Measurements from ENCODE around the gene RYR1. TPM values are rescaled to one million over a fixed set of nuclear protein-coding genes. Genes with fewer than 3 reads are reported as not detected.

RYR1 gene
- total RNA-seq, 1 donor: under 0.01 TPM

- no peaks in the 10 kb centered on the region for H3K4me1 ChIP-seq (ENCODE audit: insufficient read depth, low read length)
- no peaks in the 10 kb centered on the region for H3K27me3 ChIP-seq (ENCODE audit: insufficient read depth, low read length)
- no peak overlapping the region for H2AFZ ChIP-seq (ENCODE audit: low read length)
- H3K4me3 ChIP-seq (ENCODE audit: insufficient read depth, low read length): no peak overlapping the region
- DNase-seq (ENCODE audit: insufficient read length, low spot score, missing footprints): no peak
- H3K79me2 ChIP-seq (ENCODE audit: insufficient read depth, low read length): no peaks in the 10 kb centered on the region
- H4K20me1 ChIP-seq (ENCODE audit: insufficient read depth, low read length): no peaks in the 10 kb centered on the region
- H3K36me3 ChIP-seq (ENCODE audit: insufficient read depth, low read length): no peaks in the 10 kb centered on the region
- TF ChIP-seq CTCF (IDR thresholded peaks at IDR 0.05; ENCODE audit: extremely low read depth, low read depth, low read length): no peak
- H3K27ac ChIP-seq (ENCODE audit: low read depth, low read length): no peak overlapping the region
- peaks cover 12% of the 10 kb centered on the region for H3K9me3 ChIP-seq (ENCODE audit: low read depth, low read length)
- no peak overlapping the region for H3K4me2 ChIP-seq (ENCODE audit: insufficient read depth, low read length)
Observed at GRCh38 chr19:38538793-38539528, 105.5 kb downstream of the RYR1 start.

- no peak for TF ChIP-seq CTCF (IDR thresholded peaks at IDR 0.05; ENCODE audit: extremely low read depth, low read depth, low read length)
- Histone ChIP-seq H3K4me3 (ENCODE audit: insufficient read depth, low read length) (no peak overlapping the region), H3K79me2 (ENCODE audit: insufficient read depth, low read length) (no peaks in the 10 kb centered on the region), H3K36me3 (ENCODE audit: insufficient read depth, low read length) (no peaks in the 10 kb centered on the region), H3K4me1 (ENCODE audit: insufficient read depth, low read length) (peaks cover 7% of the 10 kb centered on the region), H3K4me2 (ENCODE audit: insufficient read depth, low read length) (no peak overlapping the region), H3K27me3 (ENCODE audit: insufficient read depth, low read length) (no peaks in the 10 kb centered on the region), H3K9me3 (ENCODE audit: low read depth, low read length) (peaks cover 8% of the 10 kb centered on the region), H4K20me1 (ENCODE audit: insufficient read depth, low read length) (no peaks in the 10 kb centered on the region), H2AFZ (ENCODE audit: low read length) (no peak overlapping the region), H3K27ac (ENCODE audit: low read depth, low read length) (no peak overlapping the region)
- no peak for DNase-seq (ENCODE audit: insufficient read length, low spot score, missing footprints)
Observed at GRCh38 chr19:38539751-38540150, 106.3 kb downstream of the RYR1 start.

GRCh38 chr19:38542040-38542439 is 108.5 kb downstream of the RYR1 start:
- no peak for TF ChIP-seq CTCF (IDR thresholded peaks at IDR 0.05; ENCODE audit: extremely low read depth, low read depth, low read length)
- Histone ChIP-seq H2AFZ (ENCODE audit: low read length) (no peak overlapping the region), H3K9me3 (ENCODE audit: low read depth, low read length) (no peaks in the 10 kb centered on the region), H3K27me3 (ENCODE audit: insufficient read depth, low read length) (no peaks in the 10 kb centered on the region), H3K79me2 (ENCODE audit: insufficient read depth, low read length) (no peaks in the 10 kb centered on the region), H3K36me3 (ENCODE audit: insufficient read depth, low read length) (no peaks in the 10 kb centered on the region), H3K4me3 (ENCODE audit: insufficient read depth, low read length) (no peak overlapping the region), H3K4me1 (ENCODE audit: insufficient read depth, low read length) (peaks cover 12% of the 10 kb centered on the region), H4K20me1 (ENCODE audit: insufficient read depth, low read length) (no peaks in the 10 kb centered on the region), H3K27ac (ENCODE audit: low read depth, low read length) (no peak overlapping the region), H3K4me2 (ENCODE audit: insufficient read depth, low read length) (no peak overlapping the region)
- no peak for DNase-seq (ENCODE audit: insufficient read length, low spot score, missing footprints)

- Histone ChIP-seq H3K9me3 (ENCODE audit: low read depth, low read length) (no peaks in the 10 kb centered on the region), H3K4me2 (ENCODE audit: insufficient read depth, low read length) (no peak overlapping the region), H3K4me3 (ENCODE audit: insufficient read depth, low read length) (peak overlapping the region; percentile 35)
Observed at GRCh38 chr19:38543286-38543806, 109.9 kb downstream of the RYR1 start.

More at GRCh38 chr19:38543286-38543806, 109.9 kb downstream of the RYR1 start:
- TF ChIP-seq CTCF (IDR thresholded peaks at IDR 0.05; ENCODE audit: extremely low read depth, low read depth, low read length): no peak
- Histone ChIP-seq H3K36me3 (ENCODE audit: insufficient read depth, low read length) (no peaks in the 10 kb centered on the region), H2AFZ (ENCODE audit: low read length) (peak overlapping the region; percentile 47), H3K4me1 (ENCODE audit: insufficient read depth, low read length) (peaks cover 12% of the 10 kb centered on the region), H3K27me3 (ENCODE audit: insufficient read depth, low read length) (no peaks in the 10 kb centered on the region), H4K20me1 (ENCODE audit: insufficient read depth, low read length) (no peaks in the 10 kb centered on the region), H3K79me2 (ENCODE audit: insufficient read depth, low read length) (no peaks in the 10 kb centered on the region), H3K27ac (ENCODE audit: low read depth, low read length) (no peak overlapping the region)
- DNase-seq (ENCODE audit: insufficient read length, low spot score, missing footprints): no peak
